GM06990 (cell line): ENCODE measurements around the gene IGSF11.

Experiments
- DNase-seq: peaks from one replicate; pipeline ENCODE4 v3.0.0-alpha.2; 2011; ENCODE audit not compliant: insufficient read length; ENCODE audit errors: extremely low read depth
- H3K27me3 ChIP-seq: replicated peaks from 2 replicates; pipeline ENCODE4 v1.6.0; 2011; ENCODE audit warnings: low read length; ENCODE audit not compliant: control insufficient read depth, insufficient read depth
- H3K36me3 ChIP-seq: 2 replicates; pipeline ENCODE4 v1.5.1; 2011; ENCODE audit warnings: low read length; ENCODE audit not compliant: control insufficient read depth, insufficient read depth
- H3K4me3 ChIP-seq: replicated peaks from 2 replicates; pipeline ENCODE4 v1.5.1; 2011; ENCODE audit warnings: low read depth, mild to moderate bottlenecking, control low read depth, low read length
- TF ChIP-seq, protein P1 (sequence below): IDR thresholded peaks from 2 replicates; pipeline ENCODE4 v1.5.1; 2011; ENCODE audit warnings: low read length, control low read depth, mild to moderate bottlenecking, inconsistent platforms; ENCODE audit not compliant: insufficient read depth, poor library complexity, severe bottlenecking

IGSF11 gene

DNA sequence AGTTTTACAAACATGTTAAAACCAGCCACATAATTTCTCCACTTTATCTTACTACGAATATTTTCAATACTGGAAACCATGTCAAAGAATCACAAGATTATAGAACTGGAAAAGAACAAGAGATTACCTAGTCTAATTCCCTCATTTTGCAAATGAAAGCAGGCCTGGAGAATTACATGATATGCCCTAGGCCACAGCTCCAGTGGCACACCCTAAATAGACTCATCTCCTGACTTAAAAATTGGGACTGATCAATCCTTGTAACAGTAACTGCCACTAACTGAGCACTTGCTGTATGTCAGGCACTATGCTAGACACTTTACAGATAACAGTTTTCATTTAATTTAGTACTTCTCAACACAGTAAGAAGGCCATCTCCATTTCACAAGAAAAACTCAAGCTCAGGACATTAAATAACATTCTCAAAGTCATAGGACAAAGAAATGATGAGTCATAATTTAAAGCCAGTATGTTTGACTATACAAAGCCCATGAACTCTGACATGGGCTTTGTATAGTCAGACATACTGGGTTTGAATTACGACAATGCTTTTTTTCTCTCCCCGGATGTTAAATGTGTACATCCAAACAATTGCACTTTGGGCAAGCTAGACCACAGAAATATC lies 9.4 kb downstream of the IGSF11 start:
- Histone ChIP-seq H3K36me3 (no peaks in the 10 kb centered on the region), H3K27me3 (no peaks in the 10 kb centered on the region), H3K4me3 (no peak overlapping the region)
- DNase-seq = no peak
- TF ChIP-seq, protein P1, sequence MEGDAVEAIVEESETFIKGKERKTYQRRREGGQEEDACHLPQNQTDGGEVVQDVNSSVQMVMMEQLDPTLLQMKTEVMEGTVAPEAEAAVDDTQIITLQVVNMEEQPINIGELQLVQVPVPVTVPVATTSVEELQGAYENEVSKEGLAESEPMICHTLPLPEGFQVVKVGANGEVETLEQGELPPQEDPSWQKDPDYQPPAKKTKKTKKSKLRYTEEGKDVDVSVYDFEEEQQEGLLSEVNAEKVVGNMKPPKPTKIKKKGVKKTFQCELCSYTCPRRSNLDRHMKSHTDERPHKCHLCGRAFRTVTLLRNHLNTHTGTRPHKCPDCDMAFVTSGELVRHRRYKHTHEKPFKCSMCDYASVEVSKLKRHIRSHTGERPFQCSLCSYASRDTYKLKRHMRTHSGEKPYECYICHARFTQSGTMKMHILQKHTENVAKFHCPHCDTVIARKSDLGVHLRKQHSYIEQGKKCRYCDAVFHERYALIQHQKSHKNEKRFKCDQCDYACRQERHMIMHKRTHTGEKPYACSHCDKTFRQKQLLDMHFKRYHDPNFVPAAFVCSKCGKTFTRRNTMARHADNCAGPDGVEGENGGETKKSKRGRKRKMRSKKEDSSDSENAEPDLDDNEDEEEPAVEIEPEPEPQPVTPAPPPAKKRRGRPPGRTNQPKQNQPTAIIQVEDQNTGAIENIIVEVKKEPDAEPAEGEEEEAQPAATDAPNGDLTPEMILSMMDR = no peak

DNA sequence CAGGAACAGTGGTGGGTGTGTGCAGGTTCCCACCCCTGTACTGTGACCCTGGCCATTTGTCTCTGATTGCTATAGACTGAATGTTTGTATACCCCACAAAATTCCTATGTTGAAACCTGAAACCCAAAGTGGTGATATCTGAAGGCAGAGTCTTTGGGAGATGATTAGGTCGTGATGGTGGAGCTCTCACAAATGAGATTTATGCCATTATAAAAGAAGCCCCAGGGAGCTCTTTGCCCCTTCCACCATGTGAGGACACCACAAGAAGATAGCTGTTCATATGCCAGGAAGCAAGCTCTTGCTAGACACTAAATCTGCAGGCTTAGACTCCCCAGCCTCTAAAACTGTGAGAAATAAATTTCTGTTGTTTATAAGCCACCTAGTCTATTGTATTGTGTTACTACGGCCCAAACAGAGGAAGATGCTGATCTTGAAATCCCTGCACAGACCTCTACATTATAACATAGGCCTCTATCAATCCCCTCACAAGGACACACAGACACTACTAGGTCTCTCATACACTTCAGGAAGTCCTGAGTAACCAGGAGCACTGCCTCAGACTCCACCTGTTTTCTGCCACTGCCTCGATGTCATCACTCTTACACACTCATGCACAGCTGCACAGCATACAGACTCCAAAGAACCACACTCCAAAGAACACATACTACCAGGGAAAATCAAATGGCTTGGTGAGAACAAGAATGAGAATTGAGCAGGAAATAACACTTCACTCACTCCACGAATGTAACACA lies 14.7 kb downstream of the IGSF11 start:
- DNase-seq = no peak
- no peaks in the 10 kb centered on the region for H3K36me3 ChIP-seq
- TF ChIP-seq, protein P1 = no peak
- no peak overlapping the region for H3K4me3 ChIP-seq
- H3K27me3 ChIP-seq = no peaks in the 10 kb centered on the region; the same call in 1 of the 2 replicates

DNA sequence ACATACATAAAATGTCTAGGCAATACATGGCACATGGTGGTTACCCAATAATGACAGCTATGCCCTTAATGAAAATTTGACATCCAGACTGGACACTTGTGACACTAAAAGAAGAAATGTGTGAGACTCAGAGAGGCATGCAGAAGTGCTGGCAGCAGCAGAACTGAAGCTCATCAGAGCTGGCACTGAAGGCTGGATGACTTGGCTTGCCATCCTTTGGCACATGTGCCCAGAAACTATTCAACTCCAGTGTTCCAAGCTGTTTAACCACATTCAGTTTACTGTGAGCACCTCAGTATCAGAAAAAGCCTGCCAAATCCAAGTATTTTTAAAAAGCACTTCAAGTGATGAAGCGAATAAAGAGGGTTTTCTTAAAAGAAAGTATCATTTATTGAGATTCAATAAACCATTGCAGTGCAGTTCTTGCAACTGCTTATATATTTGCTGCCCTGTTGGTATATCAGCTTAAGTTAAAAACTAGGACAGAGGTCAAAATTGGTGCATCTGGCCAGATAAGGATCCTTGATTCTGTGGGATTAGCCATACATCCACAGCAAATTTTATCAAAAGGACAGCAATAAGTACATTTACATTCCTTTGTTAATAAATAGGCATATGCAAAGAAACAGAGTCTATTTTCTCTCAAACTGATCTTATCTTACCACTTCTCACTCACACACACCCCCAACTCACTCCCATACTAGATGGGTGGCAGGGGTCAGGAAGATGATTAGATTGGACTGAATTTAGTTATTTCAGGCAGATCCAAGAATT lies 15.8 kb downstream of the IGSF11 start:
- H3K27me3 ChIP-seq = no peaks in the 10 kb centered on the region; the same call in 1 of the 2 replicates
- H3K4me3 ChIP-seq = no peak overlapping the region
- no peaks in the 10 kb centered on the region for H3K36me3 ChIP-seq
- TF ChIP-seq, protein P1 = no peak
- DNase-seq = no peak

DNA sequence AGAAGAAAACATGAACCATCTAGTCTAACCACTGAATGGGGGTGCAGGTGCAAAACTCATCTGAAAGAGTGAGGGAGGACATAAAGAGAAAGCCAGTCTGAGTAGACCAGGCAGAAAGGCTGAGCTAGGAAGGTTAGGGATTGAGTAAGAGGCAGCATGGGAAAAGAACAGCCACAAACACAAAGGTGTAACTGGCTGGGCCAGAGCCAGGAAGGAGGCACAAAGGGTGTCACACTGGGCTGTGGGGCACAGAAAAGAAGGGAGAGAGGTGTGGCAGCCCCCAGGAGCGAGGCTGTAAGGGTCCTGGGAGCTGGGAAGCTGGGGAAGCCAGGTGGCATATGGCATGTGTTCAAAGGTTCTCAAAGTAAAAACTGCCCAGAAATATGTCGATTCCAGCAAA lies 18.7 kb downstream of the IGSF11 start:
- DNase-seq = no peak
- TF ChIP-seq, protein P1 = no peak
- H3K4me3 ChIP-seq = no peak overlapping the region
- H3K36me3 ChIP-seq = no peaks in the 10 kb centered on the region
- H3K27me3 ChIP-seq = no peaks in the 10 kb centered on the region; the same call in 1 of the 2 replicates

DNA sequence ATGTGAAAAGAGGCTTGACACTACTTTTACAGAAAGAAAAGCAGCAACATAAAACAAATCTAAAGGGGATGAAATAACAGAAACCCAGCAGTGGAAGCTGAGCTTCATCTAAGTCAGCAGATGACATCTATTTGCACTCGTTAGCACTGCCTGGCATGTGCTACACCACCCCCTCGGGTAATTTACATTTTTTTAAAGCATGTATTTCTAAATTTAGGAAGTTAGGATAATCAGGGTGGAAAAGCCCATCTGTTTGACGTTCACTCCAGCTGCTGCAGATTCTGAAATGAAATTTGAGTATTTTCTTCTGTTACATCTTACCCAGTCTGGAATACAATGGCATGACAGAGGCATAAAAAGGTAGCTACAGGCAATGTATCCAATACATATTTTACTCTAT lies 20.7 kb downstream of the IGSF11 start:
- no peaks in the 10 kb centered on the region; the same call in 1 of the 2 replicates for H3K27me3 ChIP-seq
- no peak overlapping the region for H3K4me3 ChIP-seq
- TF ChIP-seq, protein P1 = no peak
- DNase-seq = no peak
- H3K36me3 ChIP-seq = no peaks in the 10 kb centered on the region
